Amniotic stem cell (primary cell): ENCODE results near the gene TBC1D22A.
A peak's percentile ranks its signal among the peaks of the same experiment; 100 is the strongest.

Experiments
- DNase-seq: peaks from one replicate; lab custom pipeline; 2025; lab: John Stamatoyannopoulos, UW

TBC1D22A gene

DNA sequence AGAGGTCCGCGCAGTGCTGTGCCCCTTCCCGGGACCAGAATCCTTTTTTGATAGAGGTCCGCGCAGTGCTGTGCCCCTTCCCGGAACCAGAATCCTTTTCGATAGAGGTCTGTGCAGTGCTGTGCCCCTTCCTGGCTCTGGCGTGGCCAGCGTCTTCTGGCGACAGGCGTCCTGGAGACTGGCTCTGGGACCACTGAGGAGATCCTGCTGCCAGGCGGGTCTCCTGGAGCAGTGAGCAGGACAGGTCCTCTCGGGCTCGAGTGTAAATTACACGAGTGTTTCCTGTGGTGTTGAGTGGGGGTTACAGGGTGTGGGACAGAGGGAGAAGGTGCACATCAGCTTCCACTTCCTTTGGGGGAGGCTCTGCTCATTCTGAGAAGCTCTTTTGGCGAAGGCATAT, 98.1 kb downstream of the TBC1D22A start:
- DNase-seq = no peak

DNA sequence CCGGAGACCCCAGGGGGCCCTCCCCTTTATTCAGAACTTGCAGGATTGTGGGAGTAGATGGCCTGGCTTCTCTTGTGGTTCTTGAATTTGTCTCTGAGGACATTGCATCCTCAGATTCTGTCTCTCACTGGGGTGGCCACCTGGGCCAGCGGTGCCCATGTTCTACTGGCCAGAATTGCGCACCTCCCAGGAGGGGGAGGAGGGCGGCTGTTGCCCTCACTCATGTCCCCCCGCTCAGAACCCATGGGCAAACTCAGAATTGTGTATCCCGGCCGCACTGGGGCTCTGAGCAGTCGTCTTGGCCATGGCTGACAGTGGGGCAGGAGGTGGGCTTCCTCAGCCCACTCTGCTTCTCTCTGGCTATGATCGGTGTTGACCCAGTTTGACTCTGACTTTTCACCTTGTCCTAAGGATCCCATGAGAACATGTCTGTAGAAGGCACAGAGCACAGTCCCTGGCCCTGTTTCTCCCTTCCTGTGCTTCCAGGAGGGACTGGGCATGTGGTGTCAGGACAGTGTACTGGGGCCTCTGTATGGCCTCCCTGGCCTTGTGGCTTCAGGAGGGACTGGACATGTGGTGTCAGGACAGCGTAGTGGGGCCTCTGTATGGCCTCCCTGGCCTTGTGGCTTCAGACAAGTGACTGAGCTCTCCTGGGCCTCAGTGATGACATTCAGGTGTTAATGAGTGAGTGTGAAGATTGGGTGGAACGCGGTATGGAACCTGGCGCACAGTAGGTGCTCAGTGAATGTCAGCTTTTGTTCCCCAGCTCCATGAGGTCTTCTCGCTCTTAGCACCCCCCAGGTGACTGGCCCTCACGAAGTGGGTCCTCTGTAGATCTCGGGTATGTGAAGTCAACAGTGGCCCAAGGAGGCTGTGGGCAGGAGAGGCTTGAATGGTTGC, 99.3 kb downstream of the TBC1D22A start:
- DNase-seq = no peak

DNA sequence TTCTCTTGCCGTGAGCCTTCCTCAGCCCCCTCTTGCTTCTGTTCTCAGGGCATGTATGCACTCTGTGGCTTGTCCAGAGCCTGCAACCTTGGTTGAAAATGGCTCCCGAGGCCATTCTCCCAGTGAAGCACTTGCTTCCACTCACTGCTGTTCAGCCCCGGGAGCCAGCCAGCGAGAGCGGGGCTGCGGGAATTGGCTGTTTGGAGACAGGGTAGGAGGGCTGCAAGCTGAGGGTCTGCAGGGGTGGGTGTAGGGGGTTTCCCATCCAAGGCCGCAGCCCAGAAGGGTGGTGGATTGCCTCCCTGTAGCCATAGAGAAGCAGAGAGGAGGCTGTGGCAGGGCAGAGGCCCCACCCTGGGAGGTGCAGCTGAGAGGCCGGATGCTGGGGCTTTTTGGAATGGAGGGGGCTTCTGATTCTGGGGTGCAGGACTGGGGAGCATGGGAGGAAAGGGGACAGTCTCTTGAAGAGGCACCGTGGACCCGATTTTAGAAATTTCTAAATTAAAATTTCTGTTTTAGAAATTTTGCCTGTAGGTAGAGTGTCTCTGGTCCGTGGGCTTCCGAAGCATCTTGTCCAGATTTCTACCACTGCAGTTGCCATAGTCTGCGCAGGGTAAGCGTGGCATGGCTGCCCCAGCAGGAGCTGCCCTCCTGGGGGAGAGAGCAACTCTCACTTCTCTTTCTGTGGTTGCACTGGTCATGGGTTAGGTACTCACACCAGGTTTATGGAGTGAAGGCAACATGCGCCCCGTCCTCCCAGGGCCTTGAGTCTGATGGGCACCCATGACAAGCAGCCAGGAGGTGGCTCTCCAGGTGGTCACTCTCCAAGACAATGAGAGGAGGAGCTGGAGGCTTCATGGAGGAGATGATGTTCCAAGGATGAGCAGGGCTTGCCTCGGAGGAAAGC, 100.2 kb downstream of the TBC1D22A start:
- no peak for DNase-seq

DNA sequence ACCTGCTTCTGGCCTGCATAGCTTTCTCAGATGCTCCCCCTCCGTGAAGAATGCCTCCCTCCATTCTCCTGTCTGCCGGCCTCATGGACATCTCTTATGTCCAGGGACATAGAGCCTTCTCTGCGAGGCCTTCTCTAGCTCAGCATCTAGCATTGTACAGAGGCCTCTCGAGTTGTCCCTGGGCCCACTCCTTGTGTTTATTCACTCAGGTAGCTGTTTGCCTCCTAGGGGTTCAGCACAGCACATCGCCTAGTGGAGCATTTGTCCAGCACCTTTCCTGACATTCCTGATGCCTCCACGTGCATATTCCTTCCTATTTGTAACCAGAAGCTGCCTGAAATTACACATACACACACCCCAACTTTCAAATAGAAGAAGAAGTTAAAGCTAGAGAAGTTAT, 101.3 kb downstream of the TBC1D22A start:
- DNase-seq = no peak

DNA sequence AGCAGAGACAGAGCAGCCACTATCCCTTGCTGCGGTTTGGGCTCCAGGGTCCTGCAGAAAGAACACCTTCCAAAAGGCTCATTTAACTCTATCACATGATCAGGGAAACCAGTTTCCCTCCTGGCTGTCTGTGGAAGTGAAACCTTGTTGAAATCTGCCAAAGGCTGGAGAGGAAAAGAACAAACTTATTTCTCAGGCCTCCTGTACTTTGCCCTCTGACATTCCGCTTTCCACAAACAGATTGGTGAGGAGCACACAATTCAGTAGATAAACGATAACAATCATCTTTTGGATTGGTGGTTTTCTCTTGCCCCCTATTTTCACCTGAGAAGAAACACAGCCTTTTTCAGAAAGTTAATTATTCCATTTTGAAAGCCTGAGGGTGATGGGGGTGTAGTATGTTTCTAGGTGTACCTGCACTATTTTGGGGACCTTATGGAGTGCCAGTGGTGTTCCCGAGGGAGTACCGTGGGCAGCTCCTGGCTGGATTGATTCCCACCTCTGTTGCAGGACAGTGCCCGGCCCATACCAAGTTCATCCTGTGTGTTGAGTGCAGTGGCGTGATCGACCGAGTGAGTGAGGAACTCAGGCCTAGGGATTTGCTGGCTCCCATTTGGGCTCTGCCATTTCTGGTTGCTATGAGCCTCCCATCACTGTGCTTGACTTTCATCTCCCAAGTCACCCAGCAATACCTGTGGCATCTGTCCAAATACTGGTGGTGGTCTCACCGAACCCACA, 102.0 kb downstream of the TBC1D22A start:
- DNase-seq = no peak

DNA sequence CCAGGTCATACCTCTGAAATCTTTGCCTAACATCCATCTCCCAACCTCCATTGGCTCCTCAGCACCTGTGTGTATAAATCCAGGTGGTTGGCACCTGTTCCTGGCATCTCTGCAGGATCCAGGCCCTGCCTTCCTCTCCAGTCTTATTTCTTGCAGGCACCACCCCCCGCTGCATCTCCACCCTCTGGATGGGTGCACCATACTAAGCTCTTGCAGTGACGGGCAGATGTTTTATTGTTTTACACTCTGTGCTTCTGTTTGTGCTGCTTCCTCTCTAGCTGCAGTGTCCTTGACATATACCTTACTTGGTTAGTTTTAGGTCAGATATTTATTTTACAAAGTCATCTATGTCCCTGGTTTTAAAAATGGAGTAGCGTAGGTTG, 102.6 kb downstream of the TBC1D22A start:
- no peak for DNase-seq

DNA sequence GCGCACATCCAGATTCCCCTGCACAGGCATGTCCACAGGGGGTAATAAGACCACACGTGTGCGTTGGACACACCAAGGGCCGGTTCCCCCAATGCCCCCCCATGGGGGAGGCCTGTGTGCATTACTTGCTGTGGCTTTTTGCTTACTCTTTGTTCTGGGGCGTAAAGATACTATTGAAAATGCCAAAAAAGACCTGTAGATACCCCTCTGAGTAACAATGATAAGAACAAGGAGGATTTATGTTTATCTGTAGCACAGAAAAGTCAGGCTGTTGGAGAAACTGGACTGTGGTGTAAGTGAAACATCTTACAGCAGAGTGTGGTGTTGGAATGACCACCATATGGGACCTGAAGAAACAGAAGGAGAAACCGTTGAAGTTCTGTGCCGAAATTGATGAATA, 103.2 kb downstream of the TBC1D22A start:
- DNase-seq = no peak

DNA sequence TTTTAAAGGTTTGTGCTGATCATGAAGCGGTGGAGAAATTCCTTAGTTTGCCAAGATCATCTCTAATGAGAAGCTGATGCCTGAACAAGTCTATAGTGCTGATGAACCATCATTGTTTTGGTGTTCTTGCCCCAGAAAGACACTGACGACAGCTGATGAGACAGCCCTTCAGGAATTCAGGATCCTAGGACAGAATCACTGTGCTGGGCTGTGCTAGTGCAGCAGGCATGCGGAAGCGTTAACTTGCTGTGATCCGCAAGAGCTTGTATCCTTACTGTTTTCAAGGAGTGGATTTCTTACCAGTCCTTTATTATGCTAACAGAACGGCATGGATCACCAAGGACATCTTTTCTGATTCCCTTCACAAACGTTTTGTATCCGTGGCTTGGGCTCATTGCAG, 104.1 kb downstream of the TBC1D22A start:
- DNase-seq = peak; percentile 51

DNA sequence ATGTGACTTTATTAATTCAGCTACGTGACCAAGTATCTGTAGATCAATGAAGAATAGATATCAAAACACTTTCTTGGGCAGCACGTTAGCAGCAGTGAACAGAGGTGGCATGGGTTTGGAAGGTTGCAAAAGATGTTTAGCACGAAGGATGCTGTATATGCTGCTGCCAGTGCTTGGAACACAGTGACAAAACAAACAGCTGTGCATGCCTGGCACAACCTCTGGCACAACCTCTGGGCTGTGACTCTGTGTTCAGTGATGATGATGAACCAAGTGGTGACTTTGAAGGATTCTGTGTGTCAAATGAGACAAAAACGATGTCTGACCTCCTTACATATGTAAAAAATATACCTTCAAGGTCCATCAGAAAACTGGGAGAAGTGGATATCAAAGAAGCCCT, 104.7 kb downstream of the TBC1D22A start:
- DNase-seq = no peak

DNA sequence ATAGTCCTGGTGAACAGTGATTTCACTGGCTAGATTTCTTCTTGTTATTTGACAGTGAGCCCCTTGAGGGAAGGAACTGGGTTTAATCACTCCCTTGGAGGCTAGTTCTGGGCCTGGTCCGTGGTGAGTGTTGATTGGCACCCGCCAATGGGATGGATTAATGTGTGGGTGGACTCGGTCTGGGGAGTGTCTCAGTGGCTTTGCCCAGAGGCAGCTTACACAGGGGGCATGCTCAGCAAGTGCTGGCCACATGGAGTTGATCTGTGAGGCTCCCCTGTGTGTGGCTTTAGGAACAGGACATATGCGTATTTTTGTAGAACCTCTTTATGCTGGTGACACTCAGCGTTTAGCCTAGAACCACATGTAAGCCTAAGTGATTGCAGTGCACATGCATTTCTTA, 106.9 kb downstream of the TBC1D22A start:
- DNase-seq = no peak

DNA sequence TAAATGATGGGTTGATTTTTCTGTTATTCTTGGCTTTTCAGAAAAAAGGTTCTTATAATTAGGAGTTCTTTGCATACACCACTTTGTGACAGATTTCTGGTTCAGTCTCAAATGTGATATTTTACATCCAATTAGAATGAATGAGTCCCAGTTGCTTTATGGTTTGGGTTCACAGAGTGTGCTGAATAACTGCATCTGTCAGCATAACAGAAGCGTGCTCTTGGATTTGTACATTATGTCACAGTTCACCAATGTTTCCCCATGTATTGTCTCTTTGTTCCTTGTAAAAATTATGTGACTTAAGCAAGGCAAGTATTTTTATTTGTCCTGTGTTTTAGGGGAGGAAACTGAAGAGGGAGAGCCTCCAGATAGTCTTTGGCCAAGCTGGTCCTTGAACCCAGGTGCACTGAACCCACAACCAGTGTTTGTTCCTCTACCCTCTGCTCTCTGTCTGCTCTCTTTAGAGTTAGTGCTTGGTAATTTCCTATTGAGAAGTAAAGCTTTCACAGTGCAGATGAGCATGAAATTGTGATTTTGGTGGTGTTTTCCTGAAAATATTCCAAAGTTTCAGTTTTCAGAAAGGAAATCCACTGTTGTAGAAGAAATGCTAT, 107.5 kb downstream of the TBC1D22A start:
- DNase-seq = no peak

DNA sequence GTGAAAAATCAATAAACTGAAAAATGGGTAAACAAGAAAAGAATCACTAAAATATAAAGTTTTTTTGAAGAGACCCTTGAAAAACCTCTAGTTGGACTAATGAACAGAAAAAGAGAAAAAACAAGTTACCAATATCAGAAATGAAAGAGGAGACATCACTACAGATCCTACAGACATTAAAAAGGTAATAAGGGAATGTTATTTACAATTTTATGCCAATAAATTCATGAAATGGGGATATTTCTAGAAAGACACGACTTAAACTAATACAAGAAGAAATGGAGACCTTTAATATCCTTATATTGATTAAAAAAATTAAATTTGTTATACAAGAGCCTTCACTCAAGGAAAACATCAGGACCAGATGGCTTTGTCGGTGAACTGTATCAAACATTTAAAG, 109.4 kb downstream of the TBC1D22A start:
- no peak for DNase-seq

DNA sequence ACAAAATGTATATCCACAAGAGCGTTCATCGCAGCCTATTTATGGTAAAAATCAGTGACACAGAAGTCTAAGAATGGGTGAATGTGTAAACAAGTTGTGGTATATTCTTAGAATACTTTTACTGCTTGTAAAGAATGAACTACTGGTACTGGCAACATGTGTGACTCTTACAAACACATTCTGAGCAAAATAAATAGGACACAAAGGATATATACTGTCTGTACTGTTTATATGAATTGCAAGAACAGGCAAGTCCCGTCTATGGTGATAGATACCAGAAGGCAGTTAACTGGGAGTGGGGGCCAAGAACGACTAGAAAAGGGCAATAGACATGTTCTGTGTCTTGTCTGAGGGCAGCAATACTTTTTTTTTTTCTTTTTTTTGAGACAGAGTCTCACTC, 112.6 kb downstream of the TBC1D22A start:
- no peak for DNase-seq

DNA sequence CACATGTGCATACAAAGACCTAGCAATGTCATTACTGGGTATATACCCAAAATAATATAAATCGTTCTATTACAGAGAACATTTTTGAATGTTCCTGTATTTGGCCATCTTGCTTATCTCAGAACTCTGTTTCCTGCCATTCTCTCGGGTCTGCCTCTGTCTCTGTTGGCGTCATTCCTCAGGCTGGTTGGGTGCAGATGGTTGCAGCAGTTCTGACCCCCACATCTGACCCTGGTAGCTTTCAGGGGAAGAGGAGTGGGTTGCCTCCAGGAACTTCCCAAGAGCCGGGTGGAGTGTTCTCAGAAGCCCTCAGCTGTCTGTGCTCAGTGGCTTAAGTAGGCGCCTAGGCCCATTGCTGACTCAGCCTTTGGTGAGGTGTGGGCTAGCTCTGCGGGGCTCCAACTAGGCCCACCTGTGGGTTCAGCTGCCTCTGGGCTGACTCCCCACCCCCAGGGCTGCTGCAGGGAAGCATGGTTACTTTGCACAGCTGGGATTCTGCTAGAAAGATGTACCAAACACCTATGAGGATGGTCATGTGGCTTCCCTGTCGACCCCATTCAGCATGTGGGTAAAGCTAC, 114.0 kb downstream of the TBC1D22A start:
- DNase-seq = no peak

DNA sequence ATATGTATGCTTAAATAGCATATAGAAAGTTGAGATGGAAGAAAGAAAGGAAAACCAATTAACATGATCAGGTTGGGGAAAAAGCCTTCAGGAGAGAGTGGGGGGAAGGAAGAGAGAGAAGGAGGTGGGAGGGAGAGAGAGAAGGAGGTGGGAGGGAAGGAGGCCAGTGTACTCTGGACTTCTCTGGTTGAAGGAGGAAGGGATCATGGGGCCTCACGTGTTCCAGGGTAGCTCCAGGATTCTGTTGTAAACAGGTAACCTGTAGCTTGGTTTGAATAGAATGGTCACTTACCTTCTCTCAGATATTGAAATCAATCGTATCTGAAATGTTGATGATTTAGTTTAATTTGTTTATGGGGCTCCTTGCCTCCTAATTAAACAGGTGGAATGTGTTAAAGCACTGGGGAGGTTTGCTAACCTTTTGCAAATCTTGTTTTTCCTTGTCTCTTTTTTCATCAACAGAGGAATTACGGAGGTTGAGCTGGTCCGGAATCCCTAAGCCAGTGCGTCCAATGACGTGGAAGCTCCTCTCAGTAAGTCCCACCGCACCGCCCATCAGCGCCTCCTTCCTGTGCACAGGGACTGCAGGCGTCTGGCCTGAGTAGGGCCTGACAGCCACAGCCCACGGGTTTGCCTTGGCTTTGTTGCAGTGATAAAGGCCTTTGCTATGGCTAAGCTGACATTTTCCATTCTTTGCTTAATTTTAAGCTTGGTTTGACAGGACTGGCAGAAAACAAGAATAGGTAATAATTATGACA, 115.9 kb downstream of the TBC1D22A start:
- no peak for DNase-seq

DNA sequence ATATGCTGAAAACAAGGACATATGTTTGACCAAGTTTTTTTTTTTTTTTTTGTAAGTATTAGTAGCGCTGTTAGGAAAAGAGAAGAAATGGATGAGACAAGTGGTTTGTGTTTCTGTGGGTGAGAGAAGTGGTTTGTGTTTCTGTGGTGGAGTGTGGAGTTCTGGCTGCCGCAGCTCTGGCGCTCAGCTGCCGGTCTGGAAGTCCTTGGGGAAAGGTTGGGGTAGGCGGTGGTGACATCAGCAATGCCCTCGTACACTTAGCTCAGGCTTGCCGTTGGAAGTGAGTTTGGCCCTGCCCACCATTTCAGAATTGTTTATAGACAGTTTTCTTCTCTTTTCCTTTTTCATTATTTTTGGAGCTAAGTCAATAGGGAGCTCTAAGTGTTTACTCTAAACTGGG, 116.6 kb downstream of the TBC1D22A start:
- no peak for DNase-seq

DNA sequence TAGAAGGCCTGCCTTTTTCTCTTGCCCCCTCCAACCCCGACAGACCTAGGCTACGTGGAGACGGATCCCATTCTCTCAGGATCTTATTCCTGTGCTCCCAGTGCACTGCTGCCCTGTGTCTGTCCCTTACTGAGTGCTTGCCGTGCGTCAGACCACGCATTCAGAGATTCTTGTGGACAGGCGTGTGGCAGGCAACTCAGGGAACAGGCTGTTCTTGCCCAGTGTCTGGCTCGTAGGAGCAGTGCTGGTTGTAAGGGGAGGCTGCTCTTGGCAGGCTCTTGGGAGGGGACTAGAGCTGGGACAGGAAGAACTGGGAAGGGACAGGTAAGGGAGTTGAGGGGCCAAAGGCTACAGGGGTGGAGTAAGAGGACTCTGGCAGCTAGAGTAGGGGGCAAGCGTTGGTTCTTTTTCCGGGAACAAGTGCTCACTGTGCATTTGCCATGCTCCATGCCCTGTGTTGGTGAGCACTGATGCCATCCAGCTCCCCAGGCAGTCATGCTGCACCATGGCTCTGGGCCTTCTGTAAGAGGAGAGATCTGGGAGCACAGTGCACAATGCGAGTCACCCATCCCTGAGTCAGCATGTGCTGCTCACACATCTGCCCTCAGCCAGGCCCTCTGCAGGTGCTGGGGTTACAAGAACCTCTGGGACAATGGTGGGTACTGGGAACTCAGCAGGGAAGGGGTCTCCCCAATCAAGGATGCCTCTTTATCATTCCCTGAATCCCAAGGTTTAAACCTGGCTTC, 119.1 kb downstream of the TBC1D22A start:
- DNase-seq = no peak

DNA sequence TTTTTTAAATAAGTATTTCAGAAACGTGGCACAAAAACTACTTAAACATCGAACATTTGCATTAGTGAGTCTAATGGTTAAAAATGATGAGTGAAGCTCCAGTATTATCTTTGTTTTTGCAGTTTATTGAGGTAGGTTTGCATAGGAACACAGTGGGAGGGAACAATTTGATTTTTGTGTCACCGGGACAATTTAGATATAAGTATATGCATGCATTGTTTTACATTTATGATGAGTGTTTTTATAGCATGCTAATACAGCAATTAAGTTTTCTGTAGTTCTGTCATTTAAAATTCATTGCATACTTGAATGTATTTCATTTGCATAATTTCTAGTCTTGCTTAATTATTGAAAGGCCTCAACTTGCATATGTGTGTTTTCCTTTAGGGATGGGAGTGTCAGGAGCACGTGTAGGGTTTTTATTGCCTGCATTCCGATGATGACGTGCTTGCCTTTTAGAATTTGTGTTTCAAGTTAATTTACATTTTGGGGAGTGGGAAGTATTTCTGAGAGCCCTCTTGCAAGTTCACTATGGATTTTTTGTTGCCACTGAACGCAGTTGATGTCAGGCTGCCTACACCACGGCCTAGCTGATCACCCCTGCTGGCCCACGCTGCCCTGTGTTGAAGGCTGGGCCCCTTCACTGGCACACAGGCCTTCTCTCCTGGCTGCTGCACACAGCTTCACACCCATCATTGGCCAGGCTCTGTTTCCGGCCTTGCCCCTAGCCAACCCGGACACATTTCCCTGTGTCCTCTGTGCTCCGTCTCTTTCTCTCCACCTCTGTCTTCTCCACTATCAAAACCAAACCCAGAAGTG, 120.9 kb downstream of the TBC1D22A start:
- no peak for DNase-seq

DNA sequence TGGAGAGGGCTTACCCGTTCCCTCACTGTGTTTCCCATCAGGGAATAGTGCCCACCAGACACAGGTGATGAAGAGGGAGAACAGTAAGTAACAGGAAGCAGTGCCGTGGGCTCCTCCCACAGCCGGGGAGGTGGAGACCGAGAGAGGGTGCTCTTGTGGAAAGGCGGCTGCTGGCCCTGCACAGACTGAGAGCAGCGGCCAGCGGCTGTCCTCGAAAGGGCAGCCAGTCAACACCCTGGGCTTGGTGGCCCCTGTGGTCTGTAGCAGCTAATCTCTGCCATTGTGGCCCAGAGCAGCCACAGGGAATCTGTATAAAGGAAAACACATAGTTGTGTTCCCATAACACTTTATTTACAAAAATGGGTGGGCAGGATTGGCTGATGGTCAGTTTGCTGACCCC, 121.9 kb downstream of the TBC1D22A start:
- no peak for DNase-seq
